Measurements from ENCODE around the gene MS4A3. TPM values are rescaled to one million over a fixed set of nuclear protein-coding genes. Genes with fewer than 3 reads are reported as not detected.

MS4A3 gene
- total and polyA plus RNA-seq, 9 of the 15 experiments (the other 6 are each of a cell fraction or from before 2014, with no cell fraction given): 3.4 to 94.5 (median 58.8) TPM

DNA sequence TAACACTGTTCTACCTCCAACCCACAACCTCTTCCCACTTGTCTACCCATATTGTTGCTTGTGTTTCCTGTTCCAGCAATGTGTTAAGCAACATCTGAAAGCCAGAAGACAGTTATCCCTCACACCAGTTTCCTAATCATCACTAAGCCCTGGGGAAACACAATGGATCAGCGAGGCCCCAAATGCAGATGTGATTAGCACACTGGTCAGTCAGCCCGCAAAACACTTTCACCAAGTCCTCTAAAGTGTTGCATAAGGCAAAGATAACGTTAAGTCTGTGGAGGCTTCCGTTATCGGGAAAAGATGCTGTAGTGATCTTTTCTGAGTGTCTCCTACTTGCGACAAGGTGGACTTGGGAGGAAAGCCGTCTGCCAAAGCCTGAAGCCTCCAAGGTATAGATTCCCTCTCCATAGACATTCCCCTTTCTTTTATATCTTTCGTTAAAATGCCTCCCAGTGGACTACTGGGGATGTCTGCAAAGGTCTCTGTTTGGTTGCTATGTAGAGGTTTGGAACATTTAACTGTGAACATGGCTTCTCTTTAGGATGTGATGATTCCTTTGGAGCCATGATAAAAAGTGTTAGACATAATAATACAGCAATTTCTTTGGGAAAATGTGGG, at the start of gene MS4A3 (continued):
- TF ChIP-seq PTBP1 (IDR thresholded peaks at IDR 0.05; ENCODE audit: low read depth, low read length) (no peak), GATAD2A (IDR thresholded peaks at IDR 0.05) (no peak), PURB (CRISPR knock-in tag; IDR thresholded peaks at IDR 0.05; ENCODE audit: low read depth) (no peak), ETV6 (IDR thresholded peaks at IDR 0.05; ENCODE audit: borderline replicate concordance in 1 of 2, low read depth in 2 of 2, low read length in 1 of 2) (no peak), ETV6 (CRISPR knock-in tag; IDR thresholded peaks at IDR 0.05; ENCODE audit: borderline replicate concordance) (no peak), RAD51 (IDR thresholded peaks at IDR 0.05; ENCODE audit: borderline replicate concordance, low read depth) (no peak), ATF7 (IDR thresholded peaks at IDR 0.05) (peak; percentile 42; the same call in 1 of the 2 replicates), TAF1 (IDR thresholded peaks at IDR 0.05; ENCODE audit: control insufficient read depth, extremely low read depth, insufficient read depth, low read length, severe bottlenecking) (no peak), SREBF2 (CRISPR knock-in tag; IDR thresholded peaks at IDR 0.05) (no peak), DNMT1 (IDR thresholded peaks at IDR 0.05) (no peak), ZBED1 (IDR thresholded peaks at IDR 0.05) (0 out of 2 replicates have a peak, but pooled peaks have one; percentile 30), CBX2 (IDR thresholded peaks at IDR 0.05; ENCODE audit: insufficient read depth, low read length, poor library complexity, severe bottlenecking) (no peak), ZNF445 (CRISPR knock-in tag; IDR thresholded peaks at IDR 0.05; ENCODE audit: low read depth) (no peak), SLC30A9 (CRISPR knock-in tag; IDR thresholded peaks at IDR 0.05) (no peak), ZNF583 (CRISPR knock-in tag; IDR thresholded peaks at IDR 0.05) (no peak), STAT5A (IDR thresholded peaks at IDR 0.05; ENCODE audit: borderline replicate concordance, low read length) (peak; percentile 73), MYC (IDR thresholded peaks at IDR 0.05; ENCODE audit: low read depth, low read length) (peak; percentile 28; the same call in 1 of the 2 replicates), MYC (CRISPR knock-in tag; IDR thresholded peaks at IDR 0.05; ENCODE audit: borderline replicate concordance, low read depth) (no peak), NR3C1 (CRISPR knock-in tag; IDR thresholded peaks at IDR 0.05) (no peak), ZNF431 (CRISPR knock-in tag; IDR thresholded peaks at IDR 0.05) (no peak), TAF15 (IDR thresholded peaks at IDR 0.05; ENCODE audit: low read depth, low read length) (no peak)
- TF ChIP-seq, protein P1, sequence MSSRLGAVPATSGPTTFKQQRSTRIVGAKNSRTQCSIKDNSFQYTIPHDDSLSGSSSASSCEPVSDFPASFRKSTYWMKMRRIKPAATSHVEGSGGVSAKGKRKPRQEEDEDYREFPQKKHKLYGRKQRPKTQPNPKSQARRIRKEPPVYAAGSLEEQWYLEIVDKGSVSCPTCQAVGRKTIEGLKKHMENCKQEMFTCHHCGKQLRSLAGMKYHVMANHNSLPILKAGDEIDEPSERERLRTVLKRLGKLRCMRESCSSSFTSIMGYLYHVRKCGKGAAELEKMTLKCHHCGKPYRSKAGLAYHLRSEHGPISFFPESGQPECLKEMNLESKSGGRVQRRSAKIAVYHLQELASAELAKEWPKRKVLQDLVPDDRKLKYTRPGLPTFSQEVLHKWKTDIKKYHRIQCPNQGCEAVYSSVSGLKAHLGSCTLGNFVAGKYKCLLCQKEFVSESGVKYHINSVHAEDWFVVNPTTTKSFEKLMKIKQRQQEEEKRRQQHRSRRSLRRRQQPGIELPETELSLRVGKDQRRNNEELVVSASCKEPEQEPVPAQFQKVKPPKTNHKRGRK (tag; IDR thresholded peaks at IDR 0.05): no peak
- TF ChIP-seq, protein P2, sequence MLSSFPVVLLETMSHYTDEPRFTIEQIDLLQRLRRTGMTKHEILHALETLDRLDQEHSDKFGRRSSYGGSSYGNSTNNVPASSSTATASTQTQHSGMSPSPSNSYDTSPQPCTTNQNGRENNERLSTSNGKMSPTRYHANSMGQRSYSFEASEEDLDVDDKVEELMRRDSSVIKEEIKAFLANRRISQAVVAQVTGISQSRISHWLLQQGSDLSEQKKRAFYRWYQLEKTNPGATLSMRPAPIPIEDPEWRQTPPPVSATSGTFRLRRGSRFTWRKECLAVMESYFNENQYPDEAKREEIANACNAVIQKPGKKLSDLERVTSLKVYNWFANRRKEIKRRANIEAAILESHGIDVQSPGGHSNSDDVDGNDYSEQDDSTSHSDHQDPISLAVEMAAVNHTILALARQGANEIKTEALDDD (IDR thresholded peaks at IDR 0.05): peak; percentile 98
- TF ChIP-seq, protein P3, sequence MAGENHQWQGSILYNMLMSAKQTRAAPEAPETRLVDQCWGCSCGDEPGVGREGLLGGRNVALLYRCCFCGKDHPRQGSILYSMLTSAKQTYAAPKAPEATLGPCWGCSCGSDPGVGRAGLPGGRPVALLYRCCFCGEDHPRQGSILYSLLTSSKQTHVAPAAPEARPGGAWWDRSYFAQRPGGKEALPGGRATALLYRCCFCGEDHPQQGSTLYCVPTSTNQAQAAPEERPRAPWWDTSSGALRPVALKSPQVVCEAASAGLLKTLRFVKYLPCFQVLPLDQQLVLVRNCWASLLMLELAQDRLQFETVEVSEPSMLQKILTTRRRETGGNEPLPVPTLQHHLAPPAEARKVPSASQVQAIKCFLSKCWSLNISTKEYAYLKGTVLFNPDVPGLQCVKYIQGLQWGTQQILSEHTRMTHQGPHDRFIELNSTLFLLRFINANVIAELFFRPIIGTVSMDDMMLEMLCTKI (IDR thresholded peaks at IDR 0.05; ENCODE audit: partially characterized antibody): no peak
- TF ChIP-seq, protein P4, sequence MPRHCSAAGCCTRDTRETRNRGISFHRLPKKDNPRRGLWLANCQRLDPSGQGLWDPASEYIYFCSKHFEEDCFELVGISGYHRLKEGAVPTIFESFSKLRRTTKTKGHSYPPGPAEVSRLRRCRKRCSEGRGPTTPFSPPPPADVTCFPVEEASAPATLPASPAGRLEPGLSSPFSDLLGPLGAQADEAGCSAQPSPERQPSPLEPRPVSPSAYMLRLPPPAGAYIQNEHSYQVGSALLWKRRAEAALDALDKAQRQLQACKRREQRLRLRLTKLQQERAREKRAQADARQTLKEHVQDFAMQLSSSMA (CRISPR knock-in tag; IDR thresholded peaks at IDR 0.05): no peak

Data from K562 (cell line).